IPS-NIHi7 (cell line): Measurements from ENCODE around the gene NRXN3.
A peak's percentile ranks its signal among the peaks of the same experiment; 100 is the strongest.

ENCODE experiments used
- DNase-seq: peaks from one replicate; pipeline ENCODE4 v3.0.0; 2012; ENCODE audit warnings: mixed read lengths; ENCODE audit errors: extremely low spot score

The NRXN3 gene

GRCh38 chr14:78805570-78805969 is 635.4 kb downstream of the NRXN3 start:
- no peak for DNase-seq

DNA sequence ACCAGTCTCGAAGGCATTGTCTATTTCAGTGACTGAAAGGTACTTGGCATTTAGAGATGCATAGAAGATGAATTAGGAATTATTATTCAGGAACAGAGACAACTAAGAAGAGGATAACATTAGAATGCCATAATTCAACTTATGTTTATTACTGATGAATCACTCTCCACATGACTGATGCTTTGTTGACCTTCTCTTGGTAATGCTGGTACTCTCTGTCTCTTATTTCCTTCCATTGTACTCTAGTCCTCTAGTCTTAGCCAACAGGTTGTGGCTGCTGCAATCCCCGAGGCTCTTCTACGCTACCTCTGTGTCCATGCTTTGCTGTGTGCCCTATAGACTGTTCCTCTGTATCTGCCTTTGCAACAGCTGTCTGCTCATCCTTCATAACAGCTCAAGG is 652.9 kb downstream of the NRXN3 start:
- no peak for DNase-seq

DNA sequence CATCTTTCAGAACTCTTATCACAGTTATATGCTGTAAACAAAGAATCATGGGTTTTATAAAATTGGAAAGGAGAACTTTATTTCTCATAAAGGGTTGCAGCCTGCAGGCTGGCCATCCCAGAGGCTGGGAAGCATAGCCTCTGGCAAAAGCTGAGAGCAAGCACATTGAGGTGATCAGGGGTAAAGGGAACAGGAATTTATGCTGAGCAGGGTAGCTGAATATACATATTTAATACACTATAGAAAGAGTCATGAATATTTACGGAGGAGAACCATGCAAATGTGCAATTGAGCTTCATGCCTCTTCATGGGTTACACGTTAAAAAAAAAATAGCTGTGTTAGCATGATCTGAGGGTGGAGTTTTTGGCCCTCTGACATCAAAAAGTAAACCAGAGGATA is 653.3 kb downstream of the NRXN3 start:
- DNase-seq: no peak

DNA sequence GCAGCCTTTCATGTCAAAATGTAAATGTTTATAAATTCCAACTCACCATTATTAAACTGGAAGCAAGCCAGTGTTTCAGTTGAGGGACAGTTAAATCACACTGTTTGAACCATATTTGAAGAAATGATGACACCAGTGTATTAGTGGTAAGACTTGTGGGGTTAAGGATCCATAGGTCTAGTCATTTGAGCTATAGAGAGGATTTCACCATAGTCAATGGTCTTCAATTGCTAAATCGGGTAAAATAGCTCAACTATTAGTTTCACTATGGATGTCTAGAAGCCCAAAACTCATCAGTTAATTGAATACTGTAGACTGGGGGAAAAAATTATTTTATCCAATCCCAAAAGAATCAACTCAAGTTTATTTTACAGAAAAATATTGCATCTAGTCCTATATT is 659.1 kb downstream of the NRXN3 start:
- DNase-seq: no peak

DNA sequence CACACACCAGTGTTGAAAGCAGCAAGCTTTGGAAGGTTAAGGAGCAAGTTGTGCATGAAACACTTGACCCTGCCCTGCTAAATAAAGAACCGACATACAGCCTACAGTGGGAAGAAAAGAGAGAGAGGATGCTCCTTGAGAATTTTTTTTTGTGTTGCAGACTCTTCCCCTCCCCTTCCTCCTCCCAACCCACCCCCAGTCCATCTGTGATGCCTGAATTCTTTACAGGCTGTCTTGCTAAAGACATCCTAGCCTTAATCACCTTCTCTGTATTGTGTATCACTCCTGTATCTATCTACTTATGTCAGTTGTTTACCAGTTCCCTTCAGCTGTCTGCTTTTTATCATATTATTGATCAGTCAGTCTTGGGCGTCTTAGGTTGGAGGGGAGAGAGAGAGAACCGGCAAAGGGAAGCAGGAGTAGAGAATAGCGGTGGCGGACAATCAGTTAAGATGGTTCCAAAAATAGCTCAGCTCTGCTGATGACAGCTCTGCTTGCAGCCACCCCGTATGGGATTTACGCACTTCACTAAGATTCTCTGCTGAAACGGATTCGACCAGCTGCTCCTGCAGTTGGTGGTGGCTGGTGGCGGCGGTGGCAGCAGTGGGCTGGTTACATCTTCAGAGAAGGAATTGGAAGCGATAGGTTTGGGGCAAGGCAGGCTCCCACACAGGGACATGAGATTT is 664.7 kb downstream of the NRXN3 start:
- DNase-seq: no peak

GRCh38 chr14:78835909-78836308 is 665.7 kb downstream of the NRXN3 start:
- DNase-seq: no peak

- peak; percentile 85 for DNase-seq
Measured at GRCh38 chr14:78836777-78837176, 666.6 kb downstream of the NRXN3 start.

DNA sequence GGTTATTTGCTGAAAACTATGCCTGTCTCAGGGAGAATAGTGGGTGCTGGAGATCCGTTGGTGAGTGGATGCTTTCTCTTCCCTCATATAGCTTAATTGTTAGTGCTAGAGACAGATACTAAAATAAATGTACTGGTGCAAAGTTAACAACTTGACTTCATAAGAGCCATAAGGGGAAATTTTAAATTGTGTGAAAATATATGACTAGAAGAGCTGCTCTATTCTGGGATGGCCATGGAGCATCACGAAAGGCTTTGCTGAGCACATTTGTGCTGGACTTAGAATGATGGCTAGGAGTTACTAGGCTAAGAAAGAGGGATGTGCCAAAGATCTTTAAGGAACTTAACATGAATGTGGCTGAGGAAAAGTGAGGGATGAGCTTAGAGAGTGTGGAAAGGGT is 668.8 kb downstream of the NRXN3 start:
- DNase-seq: no peak

GRCh38 chr14:78840898-78841297 is 670.7 kb downstream of the NRXN3 start:
- no peak for DNase-seq

DNA sequence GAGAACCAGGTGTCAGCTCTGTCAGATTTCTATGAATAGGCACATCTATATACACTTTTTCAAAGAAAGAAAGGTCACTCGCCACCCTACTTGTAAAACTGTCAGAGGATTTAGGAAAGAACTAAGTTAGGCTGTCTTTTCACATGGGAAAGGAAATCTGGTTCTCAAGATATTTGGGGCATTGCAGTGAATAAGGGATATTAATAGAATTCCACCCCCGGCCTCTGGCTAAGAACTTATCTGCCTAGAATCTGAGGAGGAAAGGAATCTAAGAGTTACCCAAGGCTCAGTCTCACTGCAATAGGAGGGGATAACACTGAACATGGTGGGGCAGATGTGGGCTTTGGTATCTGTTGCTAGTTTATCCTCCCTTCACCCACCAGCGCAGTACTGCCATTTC is 677.6 kb downstream of the NRXN3 start:
- no peak for DNase-seq

GRCh38 chr14:78848234-78848820 is 678.2 kb downstream of the NRXN3 start:
- peak; percentile 69 for DNase-seq

GRCh38 chr14:78849952-78850351 is 679.8 kb downstream of the NRXN3 start:
- DNase-seq: no peak

- no peak for DNase-seq
Measured at GRCh38 chr14:78851189-78851588, 681.0 kb downstream of the NRXN3 start.

GRCh38 chr14:78852040-78852439 is 681.9 kb downstream of the NRXN3 start:
- DNase-seq: no peak

DNA sequence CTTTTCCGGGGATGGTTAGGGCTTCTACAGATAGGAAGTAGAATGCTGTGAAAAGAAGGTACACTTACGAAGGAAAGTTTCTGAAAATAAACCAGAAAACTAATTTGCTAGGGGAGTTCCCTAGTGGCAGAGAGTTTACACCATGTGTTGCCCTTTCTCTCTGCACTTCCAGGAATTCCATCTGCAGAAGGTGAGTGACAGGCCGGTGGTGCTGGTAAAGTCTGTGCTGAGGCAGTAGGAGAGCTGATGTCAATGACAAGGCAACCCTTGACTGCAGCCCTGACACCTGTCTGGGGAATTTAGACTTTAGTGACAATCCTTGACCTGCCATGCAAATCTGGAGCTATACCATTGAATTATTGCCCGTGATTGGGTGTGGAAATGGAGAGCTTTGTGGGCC is 687.8 kb downstream of the NRXN3 start:
- no peak for DNase-seq

GRCh38 chr14:78863143-78863542 is 693.0 kb downstream of the NRXN3 start:
- DNase-seq: peak; percentile 73

- no peak for DNase-seq
Measured at GRCh38 chr14:78872837-78873236, 702.7 kb downstream of the NRXN3 start.

- DNase-seq: no peak
Measured at GRCh38 chr14:78873581-78873980, 703.4 kb downstream of the NRXN3 start.

GRCh38 chr14:78875049-78875448 is 704.9 kb downstream of the NRXN3 start:
- DNase-seq: no peak

DNA sequence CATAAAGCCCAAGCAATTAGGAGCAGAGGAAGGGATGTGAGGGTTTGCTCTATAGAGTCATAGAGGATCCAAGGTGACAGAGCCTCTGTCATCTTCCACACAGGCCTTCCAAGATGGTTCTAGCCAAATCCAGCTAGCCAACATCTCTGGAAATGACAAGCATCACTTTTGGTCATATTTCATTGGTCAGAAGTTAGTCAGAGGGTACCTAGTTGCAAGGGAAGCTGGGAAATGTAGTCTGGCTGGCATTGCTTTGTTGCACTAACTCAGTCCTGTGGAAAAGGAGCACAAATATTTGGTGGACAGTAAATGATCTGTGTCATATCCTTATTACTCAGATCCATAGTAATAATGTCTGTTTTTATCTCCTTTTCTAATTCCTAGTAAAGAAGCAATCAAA is 715.7 kb downstream of the NRXN3 start:
- DNase-seq: no peak

DNA sequence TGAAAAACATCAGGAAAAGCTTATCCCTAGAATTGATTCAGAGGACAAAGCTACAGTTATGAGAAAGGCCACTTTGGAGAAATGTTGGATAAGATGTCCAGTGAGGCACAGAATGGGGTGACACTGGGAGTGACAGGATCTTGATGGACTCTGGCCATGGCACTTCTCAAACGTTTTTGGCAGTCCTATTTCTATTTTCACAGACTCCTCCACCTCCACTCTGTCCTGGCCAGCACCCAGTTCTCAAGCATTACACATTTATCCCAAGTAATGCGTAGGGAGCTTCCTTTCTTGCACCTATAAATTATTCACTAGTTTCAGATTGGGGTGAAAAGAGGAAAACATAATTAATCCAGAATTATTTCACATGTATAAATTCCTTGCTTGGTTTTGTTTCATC is 727.3 kb downstream of the NRXN3 start:
- DNase-seq: no peak

- peak; percentile 59 for DNase-seq
Measured at GRCh38 chr14:78902010-78902623, 731.9 kb downstream of the NRXN3 start.

- no peak for DNase-seq
Measured at GRCh38 chr14:78904094-78904493, 733.9 kb downstream of the NRXN3 start.
